Neural crest cell (in vitro differentiated cells): Measurements from ENCODE around the gene CIITA. TPM values are rescaled to one million over a fixed set of nuclear protein-coding genes. Genes with fewer than 3 reads are reported as not detected.
A peak's percentile ranks its signal among the peaks of the same experiment; 100 is the strongest.

Experiments
- DNase-seq: peaks from one replicate; pipeline ENCODE4 v3.0.0; 2021; ENCODE audit warnings: low read depth, mixed read lengths, low spot score
- H3K27ac Mint-ChIP-seq: one replicate; pipeline ENCODE4 v1.8.0; 2021; ENCODE audit warnings: mild to moderate bottlenecking, mixed read lengths; ENCODE audit not compliant: unreplicated experiment
- H3K27me3 Mint-ChIP-seq: 2 replicates; pipeline ENCODE4 v1.8.0; 2021; ENCODE audit warnings: low read depth, mild to moderate bottlenecking, mixed read lengths
- H3K36me3 Mint-ChIP-seq: 2 replicates; pipeline ENCODE4 v1.8.0; 2021; ENCODE audit warnings: low read depth, mild to moderate bottlenecking, mixed read lengths
- H3K4me1 Mint-ChIP-seq: 2 replicates; pipeline ENCODE4 v1.8.0; 2021; ENCODE audit warnings: mixed read lengths
- H3K4me3 Mint-ChIP-seq: one replicate; pipeline ENCODE4 v1.8.0; 2021; ENCODE audit warnings: mild to moderate bottlenecking, mixed read lengths
- H3K9me3 Mint-ChIP-seq: 2 replicates; pipeline ENCODE4 v1.8.0; 2021; ENCODE audit warnings: mixed read lengths
- total RNA-seq: library from RNA; stranded (reverse); gene quantifications from 2 replicates; pipeline ENCODE4 v1.2.1, GENCODE V29; 2021
- TF ChIP-seq, protein P1 (sequence below): fragments of 200-600 bp; sonication (generic); conservative IDR thresholded peaks from 2 replicates; pipeline ENCODE4 v1.5.0; 2021; ENCODE audit warnings: antibody characterized with exemption, mild to moderate bottlenecking

Gene CIITA
- total RNA-seq, 1 donor from 2014 or later = not detected

DNA sequence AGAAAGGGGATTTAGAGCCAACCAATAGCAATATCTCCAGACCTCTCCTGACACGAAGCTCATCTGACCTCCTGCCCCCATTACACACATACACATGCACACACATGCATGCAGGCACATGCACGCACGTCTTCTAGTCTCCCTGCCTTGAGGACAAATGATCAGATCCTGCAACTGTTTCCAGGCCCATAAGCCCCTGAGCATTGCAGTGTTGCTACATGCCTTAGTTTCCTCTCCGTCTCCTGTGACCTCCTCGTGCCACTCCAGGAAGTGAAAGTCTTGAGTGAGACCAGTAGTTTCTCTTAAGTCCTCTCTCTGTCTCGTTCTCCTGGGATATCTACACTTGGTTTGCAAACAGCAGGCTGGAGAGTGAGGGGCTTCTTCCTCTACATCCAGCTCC, 8.2 kb downstream of the CIITA start:
- Mint-ChIP-seq H3K4me1 (no peaks in the 10 kb centered on the region), H3K27me3 (peaks cover 43% of the 10 kb centered on the region), H3K36me3 (no peaks in the 10 kb centered on the region), H3K4me3 (no peak overlapping the region), H3K27ac (no peak overlapping the region), H3K9me3 (no peaks in the 10 kb centered on the region)
- TF ChIP-seq, protein P1, sequence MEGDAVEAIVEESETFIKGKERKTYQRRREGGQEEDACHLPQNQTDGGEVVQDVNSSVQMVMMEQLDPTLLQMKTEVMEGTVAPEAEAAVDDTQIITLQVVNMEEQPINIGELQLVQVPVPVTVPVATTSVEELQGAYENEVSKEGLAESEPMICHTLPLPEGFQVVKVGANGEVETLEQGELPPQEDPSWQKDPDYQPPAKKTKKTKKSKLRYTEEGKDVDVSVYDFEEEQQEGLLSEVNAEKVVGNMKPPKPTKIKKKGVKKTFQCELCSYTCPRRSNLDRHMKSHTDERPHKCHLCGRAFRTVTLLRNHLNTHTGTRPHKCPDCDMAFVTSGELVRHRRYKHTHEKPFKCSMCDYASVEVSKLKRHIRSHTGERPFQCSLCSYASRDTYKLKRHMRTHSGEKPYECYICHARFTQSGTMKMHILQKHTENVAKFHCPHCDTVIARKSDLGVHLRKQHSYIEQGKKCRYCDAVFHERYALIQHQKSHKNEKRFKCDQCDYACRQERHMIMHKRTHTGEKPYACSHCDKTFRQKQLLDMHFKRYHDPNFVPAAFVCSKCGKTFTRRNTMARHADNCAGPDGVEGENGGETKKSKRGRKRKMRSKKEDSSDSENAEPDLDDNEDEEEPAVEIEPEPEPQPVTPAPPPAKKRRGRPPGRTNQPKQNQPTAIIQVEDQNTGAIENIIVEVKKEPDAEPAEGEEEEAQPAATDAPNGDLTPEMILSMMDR = no peak
- DNase-seq = no peak

DNA sequence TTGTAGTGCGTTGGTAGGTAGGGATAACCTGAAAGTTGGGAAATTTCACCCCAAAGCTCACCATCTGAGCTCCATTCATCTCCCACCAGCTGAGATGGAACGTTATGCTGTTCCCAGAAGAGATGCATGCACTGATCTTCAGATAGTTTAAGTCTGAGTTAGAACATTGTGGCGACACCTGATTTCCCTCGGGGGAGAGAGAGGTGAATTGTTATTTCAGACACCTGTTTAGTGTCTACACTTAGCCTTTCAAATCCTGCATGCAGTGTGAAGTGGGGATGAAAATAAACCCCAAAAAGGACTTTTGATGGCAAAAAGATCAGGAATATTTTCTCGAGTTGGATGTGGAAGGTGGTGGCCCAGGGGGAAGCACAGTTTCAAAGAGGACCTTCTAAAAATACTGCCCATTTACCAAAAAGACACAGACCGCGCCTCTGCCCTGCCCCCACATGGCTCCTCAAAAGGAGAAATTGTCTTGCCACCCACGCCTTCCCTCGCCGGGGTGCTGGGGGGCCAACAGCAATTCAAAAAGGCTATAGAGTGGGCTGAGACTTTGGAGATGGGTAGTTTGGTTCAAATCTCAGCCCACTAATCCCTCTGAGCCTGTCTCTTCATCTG, 11.4 kb downstream of the CIITA start:
- no peak for DNase-seq
- H3K9me3 Mint-ChIP-seq = no peaks in the 10 kb centered on the region
- no peak overlapping the region for H3K4me3 Mint-ChIP-seq
- peaks cover 39% of the 10 kb centered on the region for H3K27me3 Mint-ChIP-seq
- no peak overlapping the region for H3K27ac Mint-ChIP-seq
- TF ChIP-seq, protein P1 = no peak
- H3K4me1 Mint-ChIP-seq = no peaks in the 10 kb centered on the region
- H3K36me3 Mint-ChIP-seq = no peaks in the 10 kb centered on the region

DNA sequence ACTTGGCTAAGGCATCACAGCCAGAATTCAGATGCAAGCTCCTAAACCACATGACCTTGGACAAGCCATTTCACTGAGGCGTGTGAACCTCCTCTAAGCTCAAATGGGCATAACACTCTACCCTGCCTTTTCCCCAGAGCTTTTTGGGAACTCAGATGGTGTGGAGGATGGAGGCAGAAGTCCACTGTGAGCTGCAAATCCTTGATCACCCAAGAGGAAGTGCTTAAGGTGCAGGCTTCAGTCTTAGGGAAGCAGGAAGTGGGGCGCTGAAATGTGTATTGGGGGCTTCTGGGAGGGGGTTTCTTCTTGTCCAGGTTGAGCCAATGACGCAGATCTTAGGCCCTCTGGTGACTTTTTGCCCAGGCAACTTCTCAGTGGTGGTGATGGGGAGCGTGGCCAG, 12.9 kb downstream of the CIITA start:
- Mint-ChIP-seq H3K27me3 (peaks cover 34% of the 10 kb centered on the region), H3K27ac (no peak overlapping the region), H3K4me3 (no peak overlapping the region), H3K4me1 (no peaks in the 10 kb centered on the region), H3K36me3 (no peaks in the 10 kb centered on the region), H3K9me3 (no peaks in the 10 kb centered on the region)
- TF ChIP-seq, protein P1 = no peak
- no peak for DNase-seq

DNA sequence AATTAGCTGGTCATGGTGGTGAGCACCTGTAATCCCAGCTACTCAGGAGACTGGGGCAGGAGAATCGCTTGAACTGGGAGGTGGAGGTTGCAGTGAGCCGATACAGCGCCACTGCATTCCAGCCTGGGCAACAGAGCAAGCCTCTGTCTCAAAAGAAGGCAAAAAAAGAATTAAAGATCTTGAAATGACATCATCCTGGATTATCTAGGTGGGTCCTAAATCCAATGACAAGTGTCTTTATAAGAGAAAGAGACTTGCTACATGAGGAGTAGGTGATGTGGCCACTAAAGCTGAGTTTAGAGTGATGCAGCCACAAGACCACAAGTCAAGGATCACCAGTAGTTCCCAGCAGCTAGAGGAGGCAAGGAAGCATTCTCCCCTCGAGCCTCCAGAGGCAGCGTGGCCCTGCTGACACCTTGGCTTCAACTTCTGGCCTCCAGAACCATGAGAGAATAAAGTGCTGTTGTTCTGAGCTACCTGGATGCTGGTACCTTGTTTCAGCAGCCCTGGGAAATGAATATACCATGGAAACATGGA, 15.8 kb downstream of the CIITA start:
- Mint-ChIP-seq H3K36me3 (no peaks in the 10 kb centered on the region), H3K27ac (no peak overlapping the region), H3K4me3 (no peak overlapping the region), H3K27me3 (peaks cover 54% of the 10 kb centered on the region), H3K9me3 (no peaks in the 10 kb centered on the region), H3K4me1 (no peaks in the 10 kb centered on the region)
- no peak for DNase-seq
- TF ChIP-seq, protein P1 = no peak

DNA sequence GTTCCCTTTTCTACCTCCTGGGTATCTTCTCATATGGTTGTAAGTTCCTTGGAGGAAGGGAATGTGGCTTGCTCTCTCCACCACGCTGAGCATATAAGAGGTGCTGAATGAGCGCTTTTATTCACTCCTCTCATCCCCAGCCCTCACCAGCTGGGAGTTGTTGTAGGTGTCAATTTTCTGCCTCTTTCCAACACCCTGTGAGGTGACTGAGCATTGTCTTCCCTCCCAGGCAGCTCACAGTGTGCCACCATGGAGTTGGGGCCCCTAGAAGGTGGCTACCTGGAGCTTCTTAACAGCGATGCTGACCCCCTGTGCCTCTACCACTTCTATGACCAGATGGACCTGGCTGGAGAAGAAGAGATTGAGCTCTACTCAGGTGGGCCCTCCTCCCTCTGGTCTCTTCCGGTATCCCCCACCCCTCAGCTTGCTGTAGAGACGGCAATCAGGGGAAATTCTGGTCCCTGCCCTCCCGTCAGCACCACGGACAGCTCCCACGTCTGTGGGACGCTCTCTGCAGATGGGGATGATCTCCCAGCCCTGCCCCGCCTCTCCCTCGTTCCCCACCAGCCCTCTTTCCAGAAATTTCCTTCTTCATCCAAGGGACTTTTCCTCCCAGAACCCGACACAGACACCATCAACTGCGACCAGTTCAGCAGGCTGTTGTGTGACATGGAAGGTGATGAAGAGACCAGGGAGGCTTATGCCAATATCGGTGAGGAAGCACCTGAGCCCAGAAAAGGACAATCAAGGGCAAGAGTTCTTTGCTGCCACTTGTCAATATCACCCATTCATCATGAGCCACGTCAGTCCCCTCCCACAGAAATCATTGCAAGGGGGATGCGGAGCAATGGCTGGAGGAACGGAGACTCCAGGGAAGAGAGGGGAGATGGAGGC, 18.3 kb downstream of the CIITA start:
- H3K4me3 Mint-ChIP-seq = no peak overlapping the region
- H3K27ac Mint-ChIP-seq = no peak overlapping the region
- H3K4me1 Mint-ChIP-seq = no peaks in the 10 kb centered on the region
- peaks cover 55% of the 10 kb centered on the region for H3K27me3 Mint-ChIP-seq
- TF ChIP-seq, protein P1 = no peak
- no peaks in the 10 kb centered on the region for H3K9me3 Mint-ChIP-seq
- peak; percentile 72 for DNase-seq
- no peaks in the 10 kb centered on the region for H3K36me3 Mint-ChIP-seq
